T-helper 22 cell (primary cell): ENCODE data around the gene CLCNKB.
"Not testable (repeated sequence)": the region's sequence is repeated elsewhere in the genome, so short reads cannot be mapped to it uniquely, and the experiment has no call there.

Source experiments
- DNase-seq: peaks from one replicate; pipeline ENCODE4 v3.0.0-alpha.2; 2020; ENCODE audit warnings: low read depth

The CLCNKB gene

DNA sequence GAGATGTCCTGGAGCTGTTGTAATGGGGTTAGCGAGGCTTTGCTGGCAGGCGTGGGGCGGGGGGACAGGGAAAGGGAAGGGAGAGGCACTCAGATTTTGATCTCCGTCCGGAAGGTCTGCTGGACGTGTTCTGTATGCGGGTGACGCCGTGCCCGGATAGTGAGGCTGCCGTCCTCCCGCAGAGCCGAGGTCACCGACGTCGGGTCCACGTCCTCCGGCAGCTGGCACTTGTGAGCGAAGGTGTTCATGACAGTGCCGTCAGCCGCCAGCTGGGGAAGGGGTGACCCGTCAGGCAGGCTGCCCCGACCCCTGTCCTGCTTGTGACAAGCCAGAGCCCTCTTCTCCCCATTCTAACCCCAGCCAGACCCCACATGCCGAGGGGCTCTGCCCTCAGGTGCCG, 28.1 kb upstream of the CLCNKB start:
- DNase-seq, result no peak

DNA sequence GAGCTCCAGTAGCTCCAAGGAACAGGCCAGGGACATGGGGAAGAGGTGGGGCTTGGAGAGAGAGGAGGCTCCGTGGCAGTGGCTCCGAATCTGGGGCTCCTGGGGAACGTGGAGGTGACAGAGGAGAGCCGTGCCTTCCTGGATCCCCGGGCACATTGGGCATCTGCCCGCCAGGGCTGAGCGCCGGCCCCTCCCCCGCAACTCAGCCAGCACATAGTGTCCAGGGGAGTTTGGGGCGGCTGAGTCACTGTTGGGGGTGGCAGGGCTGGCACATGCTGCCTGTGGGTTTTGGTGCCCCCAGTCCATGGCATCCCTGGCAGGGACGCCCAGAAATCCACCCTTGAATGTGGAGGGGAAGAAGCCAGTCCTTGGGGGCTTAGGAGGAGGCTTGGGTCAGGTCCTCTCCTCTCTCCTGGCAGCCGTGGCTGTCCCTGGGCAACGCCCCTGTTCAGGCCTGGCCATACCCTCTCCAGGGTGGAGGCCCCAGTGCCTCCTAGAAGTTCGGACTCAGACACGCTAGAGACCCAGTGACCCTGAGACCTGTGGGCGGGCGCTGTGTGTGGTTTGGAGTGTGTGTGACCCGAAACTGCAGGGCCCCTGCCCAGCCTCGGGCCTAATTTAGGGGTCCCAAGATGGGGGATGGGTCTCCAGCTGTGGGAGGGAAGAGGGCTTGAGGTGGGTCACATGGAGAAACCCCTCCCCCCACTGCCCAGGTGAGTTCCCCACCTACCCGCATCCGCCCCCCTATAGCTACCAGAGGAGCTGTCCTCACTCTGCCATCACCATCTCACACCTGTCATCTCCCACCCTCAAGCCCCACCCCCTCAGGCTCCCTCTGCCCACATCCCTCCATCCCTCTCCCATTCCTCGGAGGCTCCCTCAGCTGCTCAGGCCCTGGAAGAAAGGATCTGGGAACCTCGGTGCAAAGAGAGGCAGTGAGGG, 27.4 kb upstream of the CLCNKB start:
- no peak for DNase-seq

DNA sequence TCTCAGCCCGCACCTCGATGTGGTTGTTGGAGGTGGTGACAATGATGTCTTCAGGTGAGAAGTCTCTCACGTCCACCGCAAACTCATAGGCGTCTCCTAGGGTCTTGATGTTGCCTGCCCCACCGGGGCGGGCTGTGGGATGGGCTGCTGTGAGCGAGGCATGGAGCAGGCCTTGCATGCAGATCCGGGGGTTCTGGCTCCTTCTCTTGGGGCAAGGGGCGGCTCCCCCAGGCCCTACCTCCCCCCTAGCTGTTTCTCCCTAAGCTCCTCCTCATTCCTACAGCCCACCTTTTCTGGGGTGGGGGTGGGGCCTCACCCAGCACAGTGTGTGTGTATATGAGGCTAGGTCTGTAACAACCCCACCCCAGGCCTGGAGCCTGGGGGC, 26.5 kb upstream of the CLCNKB start:
- DNase-seq, result no peak

DNA sequence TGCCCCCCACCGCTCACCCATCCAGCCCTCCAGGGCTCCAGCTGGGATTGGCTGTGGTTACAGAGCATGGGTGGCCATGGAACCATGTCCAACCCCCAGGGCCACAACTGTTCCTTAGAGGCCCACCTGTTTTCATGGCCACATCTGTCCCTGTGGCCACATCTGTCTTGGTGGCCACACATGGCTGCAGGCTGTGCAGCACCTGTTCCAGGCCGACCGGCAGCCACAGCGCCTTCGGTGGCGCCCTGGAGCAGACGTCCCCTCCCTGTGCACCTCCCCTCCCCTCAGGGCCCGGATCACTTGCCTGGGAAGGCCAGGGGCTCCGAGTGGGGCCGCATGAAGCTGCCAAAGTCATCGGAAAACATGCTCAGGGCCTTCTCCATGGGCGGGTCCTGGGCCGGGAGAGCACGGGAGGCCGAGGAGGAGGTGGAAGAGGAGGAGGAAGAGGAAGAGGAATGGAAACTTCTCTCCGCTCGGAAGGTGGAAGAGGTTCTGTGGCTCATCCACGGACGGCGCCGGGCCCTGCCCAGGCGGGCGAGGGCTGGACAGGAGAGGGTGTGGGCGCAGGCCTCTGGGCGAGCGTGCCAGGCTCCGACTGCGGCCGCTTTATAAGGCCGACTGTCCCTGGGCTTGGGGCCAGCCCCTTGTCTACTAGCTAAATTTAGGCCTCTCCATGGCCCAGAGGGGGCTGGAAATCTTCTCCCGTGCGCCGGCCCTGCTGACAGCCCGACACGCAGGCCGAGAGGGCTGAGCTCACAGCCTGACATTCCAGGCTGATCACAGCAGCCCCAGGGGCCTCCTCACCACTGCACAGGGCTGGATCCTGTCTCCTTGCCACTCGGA, 25.9 kb upstream of the CLCNKB start, which contains the start of gene HSPB7:
Gene HSPB7 (minus strand): TSS at position 583 of the 843 bp plus-strand sequence. CDS start 80 bp downstream, at position 503.
- DNase-seq, result no peak

DNA sequence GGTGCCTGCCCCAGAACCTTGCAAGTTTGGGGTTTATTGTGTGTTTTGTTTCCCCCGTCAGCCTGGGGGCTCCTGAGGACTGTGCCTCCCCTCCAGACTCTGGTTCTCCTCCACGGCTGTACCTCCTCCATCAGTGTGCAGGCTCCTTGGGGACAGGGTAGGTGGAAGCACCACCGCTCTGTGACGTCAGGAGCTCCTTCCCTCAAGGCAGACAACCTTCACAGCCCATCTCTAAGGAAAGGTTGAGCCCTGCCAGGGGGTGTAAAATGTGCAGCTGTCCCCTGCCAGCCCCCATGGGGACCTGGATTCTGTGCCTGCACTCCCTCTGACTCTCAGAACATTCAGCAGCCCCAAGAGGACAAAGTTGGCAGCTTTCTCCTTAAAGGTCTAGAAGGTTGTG, 25.3 kb upstream of the CLCNKB start:
- no peak for DNase-seq

DNA sequence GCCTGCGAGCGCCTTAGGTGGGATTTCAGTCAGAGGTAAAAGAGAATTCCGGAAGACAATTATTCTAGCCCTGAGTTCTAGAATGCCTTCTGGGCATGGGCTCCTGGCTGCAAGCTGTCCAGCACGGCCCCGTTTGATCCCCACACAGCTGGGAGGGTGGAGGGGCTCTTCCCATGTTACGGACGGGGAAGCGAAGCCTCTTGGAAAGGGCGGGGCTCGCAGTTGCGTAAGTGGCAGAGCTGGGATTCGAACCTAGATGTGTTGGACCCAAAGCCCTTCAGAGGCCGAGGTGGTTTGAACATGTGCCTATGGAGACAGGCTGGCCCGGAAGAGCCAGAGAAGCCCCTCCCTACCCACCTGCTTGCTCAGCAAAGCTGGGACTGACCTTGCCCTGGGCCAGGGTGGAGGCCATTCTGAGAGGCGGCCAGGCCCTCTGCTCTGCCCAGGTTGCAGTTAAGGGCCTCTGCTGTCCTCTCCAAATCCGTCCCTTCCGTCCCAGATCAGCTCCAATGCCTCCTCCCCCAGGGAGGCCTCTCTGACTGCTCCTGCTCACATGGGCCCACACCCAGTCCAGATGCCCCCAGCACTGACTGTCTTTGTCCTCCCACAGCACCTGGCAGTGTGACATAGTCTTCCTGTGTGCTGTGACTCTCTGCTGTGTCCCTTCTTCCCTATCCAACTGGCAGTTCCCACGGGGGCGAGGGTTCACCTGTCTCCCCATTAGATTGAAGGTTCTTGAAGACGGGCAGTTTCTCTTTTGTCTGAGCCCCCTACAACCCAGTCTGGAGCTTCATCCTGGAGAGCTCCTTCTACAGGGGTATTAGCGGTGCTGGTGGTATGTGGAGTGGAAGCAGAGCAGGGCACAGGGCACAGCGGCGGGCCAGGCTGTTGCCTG, 24.6 kb upstream of the CLCNKB start:
- DNase-seq, result no peak

DNA sequence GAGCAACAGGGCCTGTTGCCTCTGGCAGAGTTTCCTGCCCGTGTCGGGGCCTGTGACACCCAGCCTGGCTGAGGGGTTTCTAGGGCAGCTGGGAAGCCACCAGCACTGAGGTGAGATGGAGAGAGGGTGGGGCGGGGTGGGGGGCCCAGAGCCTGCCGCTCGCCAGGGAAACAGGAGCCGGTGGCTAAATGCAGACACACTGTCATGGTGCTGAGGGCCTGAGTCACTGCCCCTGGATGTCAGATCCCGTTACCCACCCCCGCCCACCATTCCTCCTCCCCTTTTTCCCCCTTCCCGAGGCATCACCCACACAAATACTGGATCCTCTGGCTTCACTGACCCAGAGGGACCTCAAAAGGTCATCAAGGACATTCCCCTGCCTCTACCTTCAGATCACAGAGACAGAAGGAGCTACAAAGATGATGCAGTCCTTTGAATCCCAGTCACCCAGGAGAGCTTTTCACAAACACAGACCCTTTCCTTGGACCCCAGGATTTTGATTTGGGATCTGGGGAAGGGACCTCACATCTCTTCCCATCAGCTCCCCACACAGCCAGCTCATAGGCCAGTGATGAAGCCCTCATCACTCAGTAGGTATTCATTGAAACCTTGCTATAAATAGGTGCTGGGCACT, 23.8 kb upstream of the CLCNKB start:
- DNase-seq, result no peak

DNA sequence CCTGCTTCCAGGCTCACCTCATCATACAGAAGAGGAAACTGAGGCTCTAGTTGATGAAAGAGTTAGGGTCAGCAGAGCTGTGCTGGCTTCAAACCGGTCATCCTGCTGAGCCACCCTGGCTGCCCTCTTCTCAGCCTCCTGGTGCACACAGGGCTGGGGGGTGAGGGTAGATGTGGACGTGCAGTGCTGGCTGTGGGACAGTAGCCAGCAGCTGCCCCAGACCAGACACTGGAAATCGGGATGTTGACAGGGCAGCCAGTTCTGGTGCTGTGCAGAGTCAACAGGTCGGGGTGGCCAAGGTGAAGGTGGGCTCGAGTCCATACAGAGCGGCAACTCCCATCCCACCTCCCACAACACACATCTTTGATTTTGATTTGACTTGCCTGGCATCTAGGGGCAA, 23.3 kb upstream of the CLCNKB start:
- no peak for DNase-seq

DNA sequence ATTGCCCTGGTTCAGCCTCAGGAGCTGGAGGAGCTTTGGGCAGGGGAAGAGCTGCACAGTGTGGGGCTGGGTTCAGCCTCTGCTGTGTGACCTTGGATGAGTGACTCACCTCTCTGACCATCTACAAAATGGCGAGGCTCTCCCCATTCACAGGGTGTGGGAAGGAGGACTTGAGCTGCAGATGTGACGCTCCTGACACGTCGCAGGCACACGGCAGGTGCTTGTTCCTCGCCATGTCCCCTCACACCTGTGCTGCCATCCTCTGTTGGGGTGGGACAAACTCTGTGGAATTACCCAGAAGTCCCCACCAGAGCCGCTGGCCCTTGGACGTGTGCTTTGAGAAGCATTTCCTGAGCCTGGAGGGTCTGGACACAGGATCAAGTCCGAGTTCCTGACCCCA, 22.7 kb upstream of the CLCNKB start:
- DNase-seq, result not testable (repeated sequence)

DNA sequence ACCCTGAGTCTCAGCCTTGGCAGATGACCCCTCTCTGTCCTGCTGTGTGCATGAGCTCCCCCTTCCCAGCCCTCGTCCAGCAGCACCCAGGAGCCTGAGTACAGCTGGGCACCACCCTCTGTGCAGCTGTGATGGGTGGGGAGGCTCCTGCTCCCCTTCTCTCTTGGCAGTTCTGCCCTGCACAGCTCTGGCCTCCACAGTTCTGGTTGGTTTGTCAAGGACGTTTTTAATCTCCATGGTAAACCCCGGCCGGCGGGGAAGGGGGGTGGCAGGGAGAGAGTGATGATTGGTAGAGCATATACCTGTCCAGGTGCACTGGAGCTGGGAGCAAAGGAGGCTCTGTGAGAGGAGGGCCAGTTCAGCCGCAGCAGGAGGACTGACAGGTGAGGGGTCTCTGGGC, 21.9 kb upstream of the CLCNKB start, which contains the start of gene CLCNKA:
Gene CLCNKA (plus strand): TSS at position 356 of the 400 bp plus-strand sequence. CDS start 584 bp downstream, outside the sequence.
- no peak for DNase-seq

DNA sequence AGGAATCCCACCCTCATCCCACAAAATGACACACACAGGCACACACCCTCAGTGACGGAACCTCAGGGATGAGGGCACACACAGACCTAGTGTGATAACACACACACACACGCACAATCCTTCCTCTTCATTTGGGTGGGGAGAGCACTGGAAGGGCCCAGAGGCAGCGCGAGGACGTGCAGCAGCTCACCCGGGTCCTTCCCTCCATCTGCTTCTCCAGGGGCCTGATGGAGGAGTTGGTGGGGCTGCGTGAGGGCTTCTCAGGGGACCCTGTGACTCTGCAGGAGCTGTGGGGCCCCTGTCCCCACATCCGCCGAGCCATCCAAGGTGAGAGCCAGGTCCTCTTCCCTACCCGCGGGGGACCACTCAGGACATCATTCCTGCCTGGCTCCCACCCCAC, 21.2 kb upstream of the CLCNKB start:
- no peak for DNase-seq

DNA sequence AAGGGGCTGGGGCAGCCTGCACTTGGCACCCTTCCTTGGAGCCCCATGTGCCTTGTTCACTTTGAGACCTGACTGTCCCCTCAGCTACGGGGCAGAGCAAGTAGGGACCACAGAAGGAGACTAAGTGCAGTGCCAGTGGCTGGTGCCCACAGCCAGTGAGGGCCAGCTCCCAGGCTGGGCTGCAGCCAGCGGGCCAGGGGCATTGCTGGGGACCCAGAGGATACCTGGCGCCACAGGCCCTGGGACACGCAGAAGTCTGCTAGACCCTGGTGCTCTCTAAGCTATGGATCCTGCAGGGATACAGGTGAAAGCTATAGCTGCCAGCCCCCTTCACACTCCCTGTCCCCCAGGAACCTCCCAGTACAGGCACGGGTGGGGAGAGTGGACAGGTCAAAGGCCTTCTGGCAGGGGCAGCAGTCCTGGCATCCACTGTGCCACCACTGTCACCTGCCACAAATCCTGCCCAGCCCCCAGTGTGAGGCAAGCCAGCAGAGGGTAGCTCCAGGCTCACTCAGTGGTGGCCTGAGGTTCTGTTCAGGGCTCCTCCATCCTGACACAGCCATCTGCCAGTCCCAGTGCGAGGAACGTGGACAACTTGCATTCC, 20.4 kb upstream of the CLCNKB start:
- DNase-seq, result no peak

DNA sequence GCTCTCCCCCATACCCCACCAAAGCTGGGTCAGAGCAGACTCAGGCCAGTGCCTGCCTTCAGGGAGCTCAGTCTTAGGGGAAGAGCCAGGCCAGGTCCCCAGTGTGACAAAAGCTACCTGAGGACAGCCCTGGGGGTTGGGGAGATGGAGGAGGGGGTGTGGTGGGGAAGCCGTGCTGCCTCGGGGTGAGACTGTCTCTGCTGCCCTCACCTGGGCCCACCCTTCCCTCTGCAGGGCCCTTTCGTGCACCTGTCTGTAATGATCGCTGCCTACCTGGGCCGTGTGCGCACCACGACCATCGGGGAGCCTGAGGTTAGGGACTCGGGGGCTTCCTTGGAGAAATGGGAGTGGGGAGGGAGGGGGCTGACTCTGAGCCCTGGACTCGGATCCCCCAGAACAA, 17.3 kb upstream of the CLCNKB start:
- DNase-seq, result not testable (repeated sequence)

DNA sequence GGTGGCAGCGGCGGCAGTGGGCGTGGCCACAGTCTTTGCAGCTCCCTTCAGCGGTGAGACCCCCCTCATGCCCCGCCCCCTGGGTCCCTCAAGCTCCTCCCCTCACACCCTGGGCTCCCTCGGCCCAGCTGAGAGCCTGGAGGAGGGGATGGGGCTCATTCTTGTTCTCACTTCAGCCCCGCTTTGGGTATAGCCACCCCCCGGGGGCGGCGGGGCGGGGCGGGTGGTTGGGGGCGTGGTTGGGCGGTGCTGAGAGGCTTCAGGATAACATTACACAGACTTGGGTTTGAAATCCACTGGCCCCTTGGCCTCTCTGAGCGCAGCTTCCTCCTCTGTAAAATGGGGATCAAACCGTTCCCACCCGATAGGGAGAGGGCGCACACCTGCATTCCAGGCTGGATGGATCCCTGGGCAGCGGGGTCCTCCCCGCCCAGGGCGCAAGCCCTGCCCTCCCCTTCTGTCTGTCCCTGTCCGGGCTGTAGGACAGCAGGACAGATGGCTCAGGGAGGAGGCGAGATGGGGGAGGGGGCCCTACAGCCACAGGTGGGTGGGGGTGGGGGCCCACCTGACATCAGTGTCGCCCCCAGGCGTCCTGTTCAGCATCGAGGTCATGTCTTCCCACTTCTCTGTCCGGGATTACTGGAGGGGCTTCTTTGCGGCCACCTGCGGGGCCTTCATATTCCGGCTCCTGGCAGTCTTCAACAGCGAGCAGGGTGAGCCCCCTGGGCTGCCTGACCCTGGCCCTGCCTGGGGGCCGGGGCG, 16.7 kb upstream of the CLCNKB start:
- DNase-seq, result peak; percentile 8

DNA sequence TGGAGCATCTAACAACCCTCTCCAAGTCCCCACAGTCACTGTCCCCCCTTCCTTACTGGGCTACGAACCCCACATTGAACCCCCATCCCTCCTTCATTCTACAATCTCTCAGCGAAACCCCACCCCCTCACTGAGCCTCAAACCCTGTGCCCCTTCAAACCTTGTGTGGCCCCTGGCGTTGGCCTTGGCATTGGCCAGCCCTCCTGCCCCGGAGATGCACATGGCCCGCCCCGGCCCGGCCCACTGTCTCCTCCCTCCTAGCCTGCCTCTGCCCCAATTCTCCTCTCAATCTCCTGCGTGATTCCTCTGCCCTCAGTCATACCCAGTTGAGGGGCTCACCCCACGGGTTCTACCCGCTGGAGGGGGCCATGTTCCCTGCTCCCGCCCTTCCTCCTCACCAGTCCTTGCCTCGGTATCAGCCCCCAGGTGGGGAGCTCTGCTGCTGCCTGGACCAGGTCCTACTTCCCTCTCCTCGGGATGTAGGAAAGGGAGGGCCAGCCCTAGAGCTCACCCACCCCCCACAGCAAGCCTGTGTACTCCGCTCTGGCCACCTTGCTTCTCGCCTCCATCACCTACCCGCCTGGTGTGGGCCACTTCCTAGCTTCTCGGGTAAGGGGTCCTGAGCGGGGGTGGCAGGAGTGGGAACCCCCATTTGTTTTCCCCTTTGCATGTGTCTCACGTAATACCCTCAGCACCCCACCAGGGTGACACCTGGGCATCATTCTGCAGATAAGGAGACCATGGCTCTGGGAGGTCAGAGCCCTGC, 15.2 kb upstream of the CLCNKB start:
- DNase-seq, result no peak

DNA sequence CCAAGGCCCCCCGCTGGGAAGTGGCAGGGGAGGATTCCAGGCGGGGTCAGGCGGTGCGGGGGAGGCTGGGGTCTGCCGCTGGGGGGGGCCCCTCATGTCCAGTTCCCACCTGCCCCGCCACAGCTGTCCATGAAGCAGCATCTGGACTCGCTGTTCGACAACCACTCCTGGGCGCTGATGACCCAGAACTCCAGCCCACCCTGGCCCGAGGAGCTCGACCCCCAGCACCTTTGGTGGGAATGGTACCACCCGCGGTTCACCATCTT, 14.6 kb upstream of the CLCNKB start:
- DNase-seq, result not testable (repeated sequence)

DNA sequence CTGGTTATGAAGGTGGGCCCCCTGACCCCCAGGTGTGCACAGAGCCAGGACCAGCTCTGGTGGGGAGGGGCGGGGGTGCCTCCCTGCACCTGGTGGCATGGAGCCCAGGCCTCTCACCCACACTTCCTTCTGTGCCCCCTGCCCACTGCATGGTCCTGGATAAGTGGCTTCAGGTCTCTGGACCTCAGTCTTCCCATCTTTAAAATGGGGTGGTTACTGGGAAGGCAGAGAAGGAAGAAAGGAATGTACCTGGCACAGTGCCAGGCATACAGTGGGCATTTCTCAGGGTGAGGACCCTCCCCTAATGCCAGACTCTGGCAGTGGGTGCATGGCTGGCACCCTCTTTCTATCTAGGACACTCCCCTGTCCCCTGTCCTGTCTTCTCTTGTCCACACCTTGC, 14.3 kb upstream of the CLCNKB start:
- DNase-seq, result no peak

DNA sequence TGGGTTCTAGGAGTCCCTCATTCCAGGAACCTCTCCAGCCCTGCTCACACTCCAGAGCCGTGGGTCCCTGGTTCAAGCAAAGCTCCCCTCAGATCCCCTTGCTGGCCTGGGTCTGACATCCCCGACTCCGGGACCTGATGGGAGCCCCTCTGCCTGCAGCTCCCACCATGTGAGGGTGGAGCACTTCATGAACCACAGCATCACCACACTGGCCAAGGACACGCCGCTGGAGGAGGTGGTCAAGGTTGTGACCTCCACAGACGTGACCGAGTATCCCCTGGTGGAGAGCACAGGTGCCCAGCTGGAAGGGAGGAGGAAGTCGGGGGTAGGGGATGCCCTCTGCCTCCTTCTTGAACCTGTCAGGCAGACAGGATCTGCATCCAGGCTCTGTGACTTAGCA, 12.0 kb upstream of the CLCNKB start:
- no peak for DNase-seq

DNA sequence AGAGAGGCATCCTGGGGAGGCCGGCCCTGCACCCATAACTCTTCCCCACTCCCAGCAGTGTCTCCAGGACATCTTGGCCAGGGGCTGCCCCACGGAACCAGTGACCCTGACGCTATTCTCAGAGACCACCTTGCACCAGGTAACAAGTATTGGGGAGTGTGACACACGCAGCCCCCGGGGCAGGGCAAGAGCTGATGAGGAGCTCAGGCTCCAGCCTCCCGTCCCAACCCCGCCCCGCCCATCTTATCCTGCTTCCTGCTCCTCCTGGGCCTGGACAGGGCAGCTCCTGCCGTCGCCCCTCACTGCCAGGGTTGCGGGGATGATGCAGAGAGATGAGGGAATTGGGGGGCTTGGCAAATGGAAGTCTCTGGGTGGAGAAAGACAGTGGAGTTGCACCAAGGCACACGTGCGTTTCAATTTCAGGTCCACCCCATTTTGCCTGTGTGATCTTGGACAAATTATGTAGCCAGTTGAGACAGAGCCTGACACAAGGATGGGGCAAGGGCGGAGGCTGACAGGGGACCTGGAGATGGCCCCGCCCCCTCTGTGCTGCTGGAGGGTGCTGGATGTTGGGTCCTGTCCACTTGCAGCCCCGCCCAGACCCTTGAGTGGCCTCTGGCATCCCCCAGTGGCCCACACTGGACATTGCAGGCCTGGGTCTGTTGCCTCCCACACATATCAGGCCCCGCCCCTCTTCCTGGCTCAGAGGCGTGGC, 11.0 kb upstream of the CLCNKB start:
- no peak for DNase-seq
